PC-3 (cell line): ENCODE results near the gene NLGN1.

Experiments used
- EZH2 ChIP-seq: fragments of 300-600 bp; sonication (generic); IDR thresholded peaks from one replicate; pipeline ENCODE4 v1.6.1; 2017; ENCODE audit warnings: antibody characterized with exemption, mild to moderate bottlenecking, low read length; ENCODE audit not compliant: unreplicated experiment
- TF ChIP-seq, protein P1 (sequence below): fragments of 300-600 bp; sonication (generic); conservative IDR thresholded peaks from 2 replicates; pipeline ENCODE4 v1.5.1; 2017; ENCODE audit warnings: antibody characterized with exemption, low read depth, mild to moderate bottlenecking, low read length

DNA sequence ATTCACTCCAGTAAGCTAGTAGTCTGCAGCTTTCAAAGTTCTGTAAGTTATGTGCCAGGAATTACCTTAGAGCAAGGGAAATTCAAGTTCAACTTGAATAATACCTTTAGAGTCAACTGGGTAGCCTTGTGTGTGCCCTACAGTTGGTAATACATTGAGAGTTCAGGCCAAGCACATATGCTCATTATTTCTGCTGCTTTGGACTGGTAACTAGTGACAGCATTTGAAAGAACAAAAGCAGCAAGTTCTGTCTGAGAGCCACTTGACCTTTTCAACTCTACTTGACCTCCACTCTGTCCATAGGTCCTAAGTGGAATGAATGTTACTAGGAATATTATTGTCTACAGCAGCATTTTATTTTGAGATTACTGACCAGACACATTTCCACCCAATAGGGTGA lies 723.5 kb downstream of the NLGN1 start:
- TF ChIP-seq, protein P1, sequence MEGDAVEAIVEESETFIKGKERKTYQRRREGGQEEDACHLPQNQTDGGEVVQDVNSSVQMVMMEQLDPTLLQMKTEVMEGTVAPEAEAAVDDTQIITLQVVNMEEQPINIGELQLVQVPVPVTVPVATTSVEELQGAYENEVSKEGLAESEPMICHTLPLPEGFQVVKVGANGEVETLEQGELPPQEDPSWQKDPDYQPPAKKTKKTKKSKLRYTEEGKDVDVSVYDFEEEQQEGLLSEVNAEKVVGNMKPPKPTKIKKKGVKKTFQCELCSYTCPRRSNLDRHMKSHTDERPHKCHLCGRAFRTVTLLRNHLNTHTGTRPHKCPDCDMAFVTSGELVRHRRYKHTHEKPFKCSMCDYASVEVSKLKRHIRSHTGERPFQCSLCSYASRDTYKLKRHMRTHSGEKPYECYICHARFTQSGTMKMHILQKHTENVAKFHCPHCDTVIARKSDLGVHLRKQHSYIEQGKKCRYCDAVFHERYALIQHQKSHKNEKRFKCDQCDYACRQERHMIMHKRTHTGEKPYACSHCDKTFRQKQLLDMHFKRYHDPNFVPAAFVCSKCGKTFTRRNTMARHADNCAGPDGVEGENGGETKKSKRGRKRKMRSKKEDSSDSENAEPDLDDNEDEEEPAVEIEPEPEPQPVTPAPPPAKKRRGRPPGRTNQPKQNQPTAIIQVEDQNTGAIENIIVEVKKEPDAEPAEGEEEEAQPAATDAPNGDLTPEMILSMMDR, result no peak
- no peak for TF ChIP-seq EZH2
